Peyer's patch (tissue), 4 donors: ENCODE results near the gene OR51D1.

Experiments used
- CTCF ChIP-seq, 6 experiments: fragments of 450-650 bp in 4 of 6; fragments of 200-600 bp in 2 of 6; sonication (generic) in 1 of 6; IDR thresholded peaks; one replicate each; pipeline ENCODE4 v1.5.1; 2017 to 2019; ENCODE audit warnings: antibody characterized with exemption in 6 of 6, mild to moderate bottlenecking in 3 of 6, moderate library complexity in 1 of 6
- POLR2A ChIP-seq, 2 donors: fragments of 450-650 bp; IDR thresholded peaks; one replicate each; pipeline ENCODE4 v1.5.1; 2017; ENCODE audit warnings: antibody characterized with exemption in 2 of 2, mild to moderate bottlenecking in 2 of 2, moderate library complexity in 2 of 2

- TF ChIP-seq CTCF (IDR thresholded peaks at IDR 0.05) (no peak), POLR2A (IDR thresholded peaks at IDR 0.05) (no peak)
Measured at GRCh38 chr11:4654635-4655369, 17.5 kb downstream of the OR51D1 start.
